AG08395 (cell line): Measurements from ENCODE around the gene PAXX.

Experiments used
- DNase-seq: peaks from one replicate; pipeline ENCODE4 v3.0.0; 2012; ENCODE audit warnings: mixed read lengths, low spot score

PAXX gene

GRCh38 chr9:136965771-136966484 is 26.3 kb upstream of the PAXX start:
- no peak for DNase-seq

GRCh38 chr9:136968333-136969127 is 23.7 kb upstream of the PAXX start:
- DNase-seq = no peak

- DNase-seq = no peak
Observed at GRCh38 chr9:136969150-136969549, 23.1 kb upstream of the PAXX start.

- no peak for DNase-seq
Observed at GRCh38 chr9:136969774-136970173, 22.4 kb upstream of the PAXX start.

GRCh38 chr9:136970361-136970760 is 21.9 kb upstream of the PAXX start:
- no peak for DNase-seq

- DNase-seq = no peak
Observed at GRCh38 chr9:136971746-136972145, 20.5 kb upstream of the PAXX start.

- DNase-seq = no peak
Observed at GRCh38 chr9:136972335-136972734, 19.9 kb upstream of the PAXX start.

GRCh38 chr9:136972743-136973142 is 19.5 kb upstream of the PAXX start:
- no peak for DNase-seq

- no peak for DNase-seq
Observed at GRCh38 chr9:136973618-136974617, 18.3 kb upstream of the PAXX start.

- no peak for DNase-seq
Observed at GRCh38 chr9:136974817-136975535, 17.2 kb upstream of the PAXX start.

GRCh38 chr9:136975644-136976043 is 16.6 kb upstream of the PAXX start:
- DNase-seq = peak; percentile 62

GRCh38 chr9:136977223-136977622 is 15.0 kb upstream of the PAXX start, which contains the start of gene PTGDS:
Gene PTGDS, plus strand, starts transcription at chr9:136977504. Its CDS starts 75 bp downstream, at chr9:136977579.
- DNase-seq = no peak

GRCh38 chr9:136977649-136978072 is 14.6 kb upstream of the PAXX start:
- DNase-seq = no peak

- peak; percentile 97 for DNase-seq
Observed at GRCh38 chr9:136978073-136978864, 14.0 kb upstream of the PAXX start.

- DNase-seq = no peak
Observed at GRCh38 chr9:136978865-136979544, 13.2 kb upstream of the PAXX start.

- no peak for DNase-seq
Observed at GRCh38 chr9:136979769-136980587, 12.2 kb upstream of the PAXX start.

GRCh38 chr9:136980669-136981478 is 11.3 kb upstream of the PAXX start:
- DNase-seq = no peak

GRCh38 chr9:136981588-136982231 is 10.5 kb upstream of the PAXX start:
- peak; percentile 35 for DNase-seq
